GM23338 (cell line): ENCODE results near the gene OVCA2. TPM values are rescaled to one million over a fixed set of nuclear protein-coding genes. Genes with fewer than 3 reads are reported as not detected.

ENCODE experiments used
- ATAC-seq: fragments of 200-7000 bp; cut with Tn5 transposase; 3 replicates; pipeline ENCODE4 v1.9.1; 2020
- DNase-seq: peaks from one replicate; pipeline ENCODE4 v3.0.0-alpha.2; 2015; ENCODE audit warnings: low spot score
- H2AFZ ChIP-seq: fragments of 200-600 bp; sonication (generic); 2 replicates; pipeline ENCODE4 v1.8.0; 2016; ENCODE audit warnings: antibody characterized with exemption, mild to moderate bottlenecking, moderate library complexity
- H3F3A ChIP-seq: fragments of 200-600 bp; sonication (generic); replicated peaks from 2 replicates; pipeline ENCODE4 v1.8.0; 2017; ENCODE audit warnings: antibody characterized with exemption, mixed run types, low read depth
- H3K27ac ChIP-seq: fragments of 200-600 bp; sonication (generic); 2 replicates; pipeline ENCODE4 v1.6.1; 2016; ENCODE audit warnings: low read depth
- H3K27me3 ChIP-seq: fragments of 200-600 bp; sonication (generic); 2 replicates; pipeline ENCODE4 v1.8.0; 2016; ENCODE audit warnings: mild to moderate bottlenecking, mixed run types, moderate library complexity; ENCODE audit not compliant: insufficient read depth
- H3K36me3 ChIP-seq: fragments of 200-600 bp; sonication (generic); 2 replicates; pipeline ENCODE4 v1.8.0; 2016; ENCODE audit warnings: mild to moderate bottlenecking; ENCODE audit not compliant: insufficient read depth
- H3K4me1 ChIP-seq: fragments of 200-600 bp; sonication (generic); 2 replicates; pipeline ENCODE4 v1.8.0; 2016; ENCODE audit warnings: mild to moderate bottlenecking, moderate library complexity; ENCODE audit not compliant: insufficient read depth
- H3K4me2 ChIP-seq: fragments of 200-600 bp; sonication (generic); 2 replicates; pipeline ENCODE4 v1.7.1; 2017; ENCODE audit warnings: mixed run types
- H3K4me3 ChIP-seq: fragments of 200-600 bp; sonication (generic); 2 replicates; pipeline ENCODE4 v1.6.1; 2016; ENCODE audit warnings: mixed run types
- H3K79me2 ChIP-seq: fragments of 200-600 bp; sonication (generic); replicated peaks from 2 replicates; pipeline ENCODE4 v1.8.0; 2017; ENCODE audit warnings: mild to moderate bottlenecking; ENCODE audit not compliant: insufficient read depth
- H3K9me2 ChIP-seq: fragments of 200-600 bp; sonication (generic); 2 replicates; pipeline ENCODE4 v1.8.0; 2017; ENCODE audit not compliant: insufficient read depth
- H4K20me1 ChIP-seq: fragments of 200-600 bp; sonication (generic); replicated peaks from 2 replicates; pipeline ENCODE4 v1.8.0; 2017; ENCODE audit warnings: mild to moderate bottlenecking; ENCODE audit not compliant: insufficient read depth
- H3K27ac Mint-ChIP-seq: 2 replicates; pipeline ENCODE4 v1.8.0; 2020; ENCODE audit warnings: inconsistent platforms, mild to moderate bottlenecking, moderate library complexity, mixed read lengths
- H3K27me3 Mint-ChIP-seq: 3 replicates; pipeline ENCODE4 v1.8.0; 2022; ENCODE audit warnings: low read depth, mild to moderate bottlenecking, moderate library complexity, mixed read lengths, inconsistent platforms; ENCODE audit not compliant: insufficient read depth, poor library complexity
- H3K36me3 Mint-ChIP-seq: 3 replicates; pipeline ENCODE4 v1.8.0; 2021; ENCODE audit warnings: low read depth, mild to moderate bottlenecking, inconsistent platforms, moderate library complexity, mixed read lengths
- H3K4me1 Mint-ChIP-seq: 3 replicates; pipeline ENCODE4 v1.8.0; 2020; ENCODE audit warnings: mild to moderate bottlenecking, inconsistent platforms, mixed read lengths
- H3K4me3 Mint-ChIP-seq: 3 replicates; pipeline ENCODE4 v1.8.0; 2021; ENCODE audit warnings: moderate library complexity, mild to moderate bottlenecking, inconsistent platforms, mixed read lengths
- H3K9me3 Mint-ChIP-seq: 3 replicates; pipeline ENCODE4 v1.8.0; 2020; ENCODE audit warnings: moderate library complexity, mild to moderate bottlenecking, inconsistent platforms, mixed read lengths
- JUNB ChIP-seq: IDR thresholded peaks from one replicate; pipeline ENCODE4 v1.6.1; 2016; ENCODE audit warnings: antibody characterized with exemption; ENCODE audit not compliant: unreplicated experiment
- NANOG ChIP-seq: IDR thresholded peaks from 2 replicates; pipeline ENCODE4 v1.6.1; 2016; ENCODE audit warnings: antibody characterized with exemption, borderline replicate concordance
- STAT1 ChIP-seq: IDR thresholded peaks from one replicate; pipeline ENCODE4 v1.6.1; 2016; ENCODE audit warnings: antibody characterized with exemption; ENCODE audit not compliant: unreplicated experiment
- ZNF114 ChIP-seq: fragments of 250-450 bp; sonication (Bioruptor Pico); IDR thresholded peaks from 2 replicates; pipeline ENCODE4 v1.5.0; 2020; ENCODE audit warnings: mild to moderate bottlenecking, moderate library complexity
- ZNF331 ChIP-seq: fragments of 250-450 bp; sonication (Bioruptor Pico); IDR thresholded peaks from 2 replicates; pipeline ENCODE4 v1.5.0; 2020; ENCODE audit warnings: low read depth, mild to moderate bottlenecking, moderate library complexity
- polyA plus RNA-seq: library from polyadenylated mRNA; unstranded; fragments of >200 nt; fragmentation: Nextera tagmentation; extraction: Ambion mirVana; gene quantifications from 2 replicates; pipeline ENCODE4 v1.2.1, GENCODE V29; 2016
- total RNA-seq: library from RNA; depleted of rRNA; stranded (reverse); fragments of >200 nt; shearing (Covaris generic); gene quantifications from 2 replicates; pipeline ENCODE4 v1.2.3, GENCODE V29; 2014
- TF ChIP-seq, protein P1 (sequence below): fragments of 250-450 bp; sonication (Bioruptor Pico); IDR thresholded peaks from 2 replicates; pipeline ENCODE4 v1.5.0; 2020; ENCODE audit warnings: mild to moderate bottlenecking, moderate library complexity
- TF ChIP-seq, protein P2 (sequence below), 2 experiments: fragments of 200-600 bp in 1 of 2; sonication (generic) in 1 of 2; conservative IDR thresholded peaks; 2 replicates each; pipeline versions ENCODE4 v1.5.1 to v1.6.1; 2016 to 2017; ENCODE audit warnings: antibody characterized with exemption in 2 of 2, low read depth in 2 of 2, mild to moderate bottlenecking in 2 of 2, moderate library complexity in 1 of 2
- TF ChIP-seq, protein P3 (sequence below): IDR thresholded peaks from one replicate; pipeline ENCODE4 v1.6.1; 2018; ENCODE audit warnings: antibody characterized with exemption; ENCODE audit not compliant: unreplicated experiment

OVCA2 gene
- total and polyA plus RNA-seq, 2 experiments from 2014 or later, result 15.9 to 21.3 TPM

DNA sequence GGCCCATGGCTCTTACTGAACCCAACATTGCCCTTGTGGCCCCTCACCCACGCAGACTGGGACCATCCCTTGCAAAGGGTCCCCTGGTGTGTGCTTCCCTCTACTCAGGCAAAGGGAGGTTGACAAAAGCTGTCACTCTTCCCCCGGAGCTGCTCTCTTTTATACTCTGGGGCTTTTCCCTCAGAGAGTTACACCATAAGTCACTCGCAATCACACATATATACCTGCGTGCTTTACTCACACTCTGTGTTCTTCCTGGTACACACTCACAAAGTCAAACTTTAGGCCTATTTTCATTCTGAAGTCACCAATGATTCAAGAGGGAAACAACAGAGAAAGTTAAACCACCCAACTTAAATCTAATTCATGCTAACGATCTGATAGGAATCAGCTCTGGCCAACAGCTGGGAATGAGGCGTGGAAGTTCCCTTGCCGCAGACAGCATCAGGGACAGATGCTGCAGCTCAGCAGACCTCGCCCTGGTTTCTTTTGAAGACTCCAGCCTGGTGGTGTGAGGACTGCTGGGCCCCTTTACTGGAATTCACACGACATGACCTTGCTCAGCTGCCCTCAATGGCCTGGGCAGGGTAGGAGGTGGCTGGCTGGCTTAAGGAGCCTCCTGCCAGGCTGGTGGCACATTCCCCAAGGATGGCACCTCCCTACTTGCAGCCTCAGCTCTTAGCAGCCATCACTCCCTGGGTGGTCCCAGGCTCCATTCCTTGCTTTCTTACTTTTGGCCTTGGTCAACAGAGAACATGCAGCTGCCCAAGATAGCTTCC, 40.4 kb downstream of the OVCA2 start (continued):
- TF ChIP-seq, protein P1, sequence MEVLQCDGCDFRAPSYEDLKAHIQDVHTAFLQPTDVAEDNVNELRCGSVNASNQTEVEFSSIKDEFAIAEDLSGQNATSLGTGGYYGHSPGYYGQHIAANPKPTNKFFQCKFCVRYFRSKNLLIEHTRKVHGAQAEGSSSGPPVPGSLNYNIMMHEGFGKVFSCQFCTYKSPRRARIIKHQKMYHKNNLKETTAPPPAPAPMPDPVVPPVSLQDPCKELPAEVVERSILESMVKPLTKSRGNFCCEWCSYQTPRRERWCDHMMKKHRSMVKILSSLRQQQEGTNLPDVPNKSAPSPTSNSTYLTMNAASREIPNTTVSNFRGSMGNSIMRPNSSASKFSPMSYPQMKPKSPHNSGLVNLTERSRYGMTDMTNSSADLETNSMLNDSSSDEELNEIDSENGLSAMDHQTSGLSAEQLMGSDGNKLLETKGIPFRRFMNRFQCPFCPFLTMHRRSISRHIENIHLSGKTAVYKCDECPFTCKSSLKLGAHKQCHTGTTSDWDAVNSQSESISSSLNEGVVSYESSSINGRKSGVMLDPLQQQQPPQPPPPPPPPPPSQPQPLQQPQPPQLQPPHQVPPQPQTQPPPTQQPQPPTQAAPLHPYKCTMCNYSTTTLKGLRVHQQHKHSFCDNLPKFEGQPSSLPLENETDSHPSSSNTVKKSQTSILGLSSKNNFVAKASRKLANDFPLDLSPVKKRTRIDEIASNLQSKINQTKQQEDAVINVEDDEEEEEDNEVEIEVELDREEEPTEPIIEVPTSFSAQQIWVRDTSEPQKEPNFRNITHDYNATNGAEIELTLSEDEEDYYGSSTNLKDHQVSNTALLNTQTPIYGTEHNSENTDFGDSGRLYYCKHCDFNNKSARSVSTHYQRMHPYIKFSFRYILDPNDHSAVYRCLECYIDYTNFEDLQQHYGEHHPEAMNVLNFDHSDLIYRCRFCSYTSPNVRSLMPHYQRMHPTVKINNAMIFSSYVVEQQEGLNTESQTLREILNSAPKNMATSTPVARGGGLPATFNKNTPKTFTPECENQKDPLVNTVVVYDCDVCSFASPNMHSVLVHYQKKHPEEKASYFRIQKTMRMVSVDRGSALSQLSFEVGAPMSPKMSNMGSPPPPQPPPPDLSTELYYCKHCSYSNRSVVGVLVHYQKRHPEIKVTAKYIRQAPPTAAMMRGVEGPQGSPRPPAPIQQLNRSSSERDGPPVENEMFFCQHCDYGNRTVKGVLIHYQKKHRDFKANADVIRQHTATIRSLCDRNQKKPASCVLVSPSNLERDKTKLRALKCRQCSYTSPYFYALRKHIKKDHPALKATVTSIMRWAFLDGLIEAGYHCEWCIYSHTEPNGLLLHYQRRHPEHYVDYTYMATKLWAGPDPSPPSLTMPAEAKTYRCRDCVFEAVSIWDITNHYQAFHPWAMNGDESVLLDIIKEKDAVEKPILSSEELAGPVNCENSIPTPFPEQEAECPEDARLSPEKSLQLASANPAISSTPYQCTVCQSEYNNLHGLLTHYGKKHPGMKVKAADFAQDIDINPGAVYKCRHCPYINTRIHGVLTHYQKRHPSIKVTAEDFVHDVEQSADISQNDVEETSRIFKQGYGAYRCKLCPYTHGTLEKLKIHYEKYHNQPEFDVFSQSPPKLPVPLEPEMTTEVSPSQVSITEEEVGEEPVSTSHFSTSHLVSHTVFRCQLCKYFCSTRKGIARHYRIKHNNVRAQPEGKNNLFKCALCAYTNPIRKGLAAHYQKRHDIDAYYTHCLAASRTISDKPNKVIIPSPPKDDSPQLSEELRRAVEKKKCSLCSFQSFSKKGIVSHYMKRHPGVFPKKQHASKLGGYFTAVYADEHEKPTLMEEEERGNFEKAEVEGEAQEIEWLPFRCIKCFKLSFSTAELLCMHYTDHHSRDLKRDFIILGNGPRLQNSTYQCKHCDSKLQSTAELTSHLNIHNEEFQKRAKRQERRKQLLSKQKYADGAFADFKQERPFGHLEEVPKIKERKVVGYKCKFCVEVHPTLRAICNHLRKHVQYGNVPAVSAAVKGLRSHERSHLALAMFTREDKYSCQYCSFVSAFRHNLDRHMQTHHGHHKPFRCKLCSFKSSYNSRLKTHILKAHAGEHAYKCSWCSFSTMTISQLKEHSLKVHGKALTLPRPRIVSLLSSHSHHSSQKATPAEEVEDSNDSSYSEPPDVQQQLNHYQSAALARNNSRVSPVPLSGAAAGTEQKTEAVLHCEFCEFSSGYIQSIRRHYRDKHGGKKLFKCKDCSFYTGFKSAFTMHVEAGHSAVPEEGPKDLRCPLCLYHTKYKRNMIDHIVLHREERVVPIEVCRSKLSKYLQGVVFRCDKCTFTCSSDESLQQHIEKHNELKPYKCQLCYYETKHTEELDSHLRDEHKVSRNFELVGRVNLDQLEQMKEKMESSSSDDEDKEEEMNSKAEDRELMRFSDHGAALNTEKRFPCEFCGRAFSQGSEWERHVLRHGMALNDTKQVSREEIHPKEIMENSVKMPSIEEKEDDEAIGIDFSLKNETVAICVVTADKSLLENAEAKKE (CRISPR knock-in tag), result no peak
- TF ChIP-seq STAT1, result no peak

DNA sequence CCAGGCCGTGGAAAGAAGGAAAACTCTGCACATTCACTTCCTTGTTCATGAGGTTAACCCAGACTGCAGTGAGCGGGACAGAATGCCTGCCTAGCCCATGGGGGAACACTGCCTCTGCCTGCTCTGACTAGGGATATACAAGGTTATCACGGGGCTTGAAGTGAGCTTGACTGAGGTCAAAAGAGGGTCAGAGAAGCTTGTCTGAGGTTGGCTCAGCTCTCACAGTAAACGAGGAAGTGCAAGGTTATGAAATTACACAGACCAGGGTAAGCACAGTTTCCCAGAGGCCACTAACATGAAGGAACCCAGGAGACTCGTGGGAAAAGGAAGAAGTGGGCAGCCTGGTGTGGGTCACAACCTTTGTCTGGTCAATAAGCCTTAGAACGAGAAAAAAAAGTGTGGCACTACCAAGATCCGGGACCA, 41.8 kb downstream of the OVCA2 start:
- Mint-ChIP-seq H3K4me3 (no peak overlapping the region), H3K36me3 (peaks cover 7% of the 10 kb centered on the region), H3K4me1 (peaks cover 11% of the 10 kb centered on the region), H3K27me3 (peaks cover 8% of the 10 kb centered on the region), H3K9me3 (no peaks in the 10 kb centered on the region), H3K27ac (no peak overlapping the region)
- no peak overlapping the region for H3K4me3 ChIP-seq
- no peak for DNase-seq
- no peaks in the 10 kb centered on the region for H3F3A ChIP-seq
- no peaks in the 10 kb centered on the region for H4K20me1 ChIP-seq
- no peaks in the 10 kb centered on the region for H3K9me2 ChIP-seq
- H3K27me3 ChIP-seq, result no peaks in the 10 kb centered on the region
- H3K79me2 ChIP-seq, result no peaks in the 10 kb centered on the region
- no peak overlapping the region for H3K4me2 ChIP-seq
- H2AFZ ChIP-seq, result no peak overlapping the region
- H3K27ac ChIP-seq, result no peak overlapping the region
- H3K36me3 ChIP-seq, result no peaks in the 10 kb centered on the region
- no peak for ATAC-seq
- H3K4me1 ChIP-seq, result no peaks in the 10 kb centered on the region
- no peak for TF ChIP-seq JUNB
- TF ChIP-seq ZNF114 (CRISPR knock-in tag), result no peak
- no peak for TF ChIP-seq ZNF331 (CRISPR knock-in tag)
- TF ChIP-seq, protein P2, sequence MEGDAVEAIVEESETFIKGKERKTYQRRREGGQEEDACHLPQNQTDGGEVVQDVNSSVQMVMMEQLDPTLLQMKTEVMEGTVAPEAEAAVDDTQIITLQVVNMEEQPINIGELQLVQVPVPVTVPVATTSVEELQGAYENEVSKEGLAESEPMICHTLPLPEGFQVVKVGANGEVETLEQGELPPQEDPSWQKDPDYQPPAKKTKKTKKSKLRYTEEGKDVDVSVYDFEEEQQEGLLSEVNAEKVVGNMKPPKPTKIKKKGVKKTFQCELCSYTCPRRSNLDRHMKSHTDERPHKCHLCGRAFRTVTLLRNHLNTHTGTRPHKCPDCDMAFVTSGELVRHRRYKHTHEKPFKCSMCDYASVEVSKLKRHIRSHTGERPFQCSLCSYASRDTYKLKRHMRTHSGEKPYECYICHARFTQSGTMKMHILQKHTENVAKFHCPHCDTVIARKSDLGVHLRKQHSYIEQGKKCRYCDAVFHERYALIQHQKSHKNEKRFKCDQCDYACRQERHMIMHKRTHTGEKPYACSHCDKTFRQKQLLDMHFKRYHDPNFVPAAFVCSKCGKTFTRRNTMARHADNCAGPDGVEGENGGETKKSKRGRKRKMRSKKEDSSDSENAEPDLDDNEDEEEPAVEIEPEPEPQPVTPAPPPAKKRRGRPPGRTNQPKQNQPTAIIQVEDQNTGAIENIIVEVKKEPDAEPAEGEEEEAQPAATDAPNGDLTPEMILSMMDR (conservative IDR thresholded peaks at IDR 0.05; ENCODE audit: low read depth in 2 of 2), result no peak
- TF ChIP-seq NANOG, result no peak
- TF ChIP-seq, protein P3, sequence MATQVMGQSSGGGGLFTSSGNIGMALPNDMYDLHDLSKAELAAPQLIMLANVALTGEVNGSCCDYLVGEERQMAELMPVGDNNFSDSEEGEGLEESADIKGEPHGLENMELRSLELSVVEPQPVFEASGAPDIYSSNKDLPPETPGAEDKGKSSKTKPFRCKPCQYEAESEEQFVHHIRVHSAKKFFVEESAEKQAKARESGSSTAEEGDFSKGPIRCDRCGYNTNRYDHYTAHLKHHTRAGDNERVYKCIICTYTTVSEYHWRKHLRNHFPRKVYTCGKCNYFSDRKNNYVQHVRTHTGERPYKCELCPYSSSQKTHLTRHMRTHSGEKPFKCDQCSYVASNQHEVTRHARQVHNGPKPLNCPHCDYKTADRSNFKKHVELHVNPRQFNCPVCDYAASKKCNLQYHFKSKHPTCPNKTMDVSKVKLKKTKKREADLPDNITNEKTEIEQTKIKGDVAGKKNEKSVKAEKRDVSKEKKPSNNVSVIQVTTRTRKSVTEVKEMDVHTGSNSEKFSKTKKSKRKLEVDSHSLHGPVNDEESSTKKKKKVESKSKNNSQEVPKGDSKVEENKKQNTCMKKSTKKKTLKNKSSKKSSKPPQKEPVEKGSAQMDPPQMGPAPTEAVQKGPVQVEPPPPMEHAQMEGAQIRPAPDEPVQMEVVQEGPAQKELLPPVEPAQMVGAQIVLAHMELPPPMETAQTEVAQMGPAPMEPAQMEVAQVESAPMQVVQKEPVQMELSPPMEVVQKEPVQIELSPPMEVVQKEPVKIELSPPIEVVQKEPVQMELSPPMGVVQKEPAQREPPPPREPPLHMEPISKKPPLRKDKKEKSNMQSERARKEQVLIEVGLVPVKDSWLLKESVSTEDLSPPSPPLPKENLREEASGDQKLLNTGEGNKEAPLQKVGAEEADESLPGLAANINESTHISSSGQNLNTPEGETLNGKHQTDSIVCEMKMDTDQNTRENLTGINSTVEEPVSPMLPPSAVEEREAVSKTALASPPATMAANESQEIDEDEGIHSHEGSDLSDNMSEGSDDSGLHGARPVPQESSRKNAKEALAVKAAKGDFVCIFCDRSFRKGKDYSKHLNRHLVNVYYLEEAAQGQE, result no peak
